LoVo (cell line): ENCODE data around the gene CACNA2D3.

Experiments
- DNase-seq: peaks from one replicate; pipeline ENCODE4 v3.0.0-alpha.2; 2016; ENCODE audit warnings: low spot score

Gene CACNA2D3

DNA sequence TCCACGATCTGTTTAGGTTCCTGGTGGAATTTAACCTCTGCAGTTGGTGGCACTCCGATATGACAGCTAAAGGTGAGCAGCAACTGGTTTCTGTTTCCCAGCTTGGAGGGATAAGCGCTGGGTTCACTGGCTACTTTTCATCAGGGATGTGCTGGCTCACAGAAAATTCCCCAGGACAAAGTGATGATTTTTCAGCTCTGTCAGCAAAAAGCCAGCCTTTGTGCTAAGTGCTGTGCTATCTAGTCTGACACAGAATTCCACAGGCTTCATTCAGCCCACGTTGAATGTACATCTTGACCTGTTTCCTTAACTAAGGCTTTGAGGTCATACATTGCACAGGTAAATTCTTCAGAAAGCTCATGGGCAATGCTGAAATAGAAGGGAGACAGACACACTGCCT lies 887.0 kb downstream of the CACNA2D3 start:
- no peak for DNase-seq

DNA sequence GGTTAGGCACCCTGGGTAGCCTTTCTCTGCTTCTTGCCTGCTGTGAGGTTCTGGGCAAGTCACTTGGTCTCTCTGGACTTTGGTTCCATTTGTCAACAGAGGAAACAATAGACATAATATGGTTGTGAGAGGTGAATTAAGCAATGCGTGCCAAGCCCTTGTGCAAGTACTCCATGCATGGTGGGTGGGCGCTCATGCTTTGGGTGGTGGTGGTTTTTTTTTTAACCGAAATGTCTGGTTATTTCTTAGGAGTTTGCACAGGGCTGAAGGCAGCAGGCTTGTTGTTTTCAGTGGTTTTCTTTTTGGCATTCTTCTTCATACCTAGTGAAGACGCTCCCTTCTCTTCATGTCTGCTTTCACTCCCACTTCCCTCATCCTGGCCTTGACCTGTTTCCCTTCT lies 889.7 kb downstream of the CACNA2D3 start:
- no peak for DNase-seq

DNA sequence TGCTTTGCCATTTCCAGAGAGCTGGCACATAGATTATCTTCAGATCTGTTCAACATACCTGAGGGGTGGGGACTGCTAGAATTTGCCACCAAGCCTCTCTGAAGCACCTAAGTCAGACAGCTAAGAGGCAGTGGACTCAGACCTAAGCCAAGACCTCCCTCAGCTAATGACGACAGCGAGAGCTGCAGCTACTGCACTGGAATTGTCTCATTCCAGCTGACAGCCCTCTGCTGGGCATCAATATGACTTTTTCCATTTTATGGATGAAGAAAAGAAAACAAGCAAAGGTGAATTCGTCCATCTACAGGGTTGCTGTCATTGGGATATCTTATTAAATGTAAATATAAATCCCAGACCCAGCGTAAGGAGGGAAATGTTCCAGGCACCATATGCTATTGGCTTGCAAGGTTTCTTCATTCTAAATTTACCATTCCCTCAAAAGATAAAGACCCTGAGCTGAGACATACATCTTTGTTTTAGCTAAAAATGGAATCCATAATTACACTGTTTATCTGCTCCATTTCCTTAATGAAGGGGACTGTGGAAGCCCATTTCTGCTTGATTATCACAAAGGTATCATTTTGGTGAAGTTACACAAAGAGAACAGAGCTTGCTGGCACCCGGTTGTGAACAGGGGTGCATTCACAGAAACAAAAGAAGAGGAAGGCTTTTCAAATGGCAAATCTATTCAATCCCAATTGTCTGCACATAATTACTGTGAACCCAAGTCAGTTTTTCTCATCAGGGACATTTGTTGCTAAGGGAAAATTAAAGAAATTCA lies 891.0 kb downstream of the CACNA2D3 start:
- no peak for DNase-seq

DNA sequence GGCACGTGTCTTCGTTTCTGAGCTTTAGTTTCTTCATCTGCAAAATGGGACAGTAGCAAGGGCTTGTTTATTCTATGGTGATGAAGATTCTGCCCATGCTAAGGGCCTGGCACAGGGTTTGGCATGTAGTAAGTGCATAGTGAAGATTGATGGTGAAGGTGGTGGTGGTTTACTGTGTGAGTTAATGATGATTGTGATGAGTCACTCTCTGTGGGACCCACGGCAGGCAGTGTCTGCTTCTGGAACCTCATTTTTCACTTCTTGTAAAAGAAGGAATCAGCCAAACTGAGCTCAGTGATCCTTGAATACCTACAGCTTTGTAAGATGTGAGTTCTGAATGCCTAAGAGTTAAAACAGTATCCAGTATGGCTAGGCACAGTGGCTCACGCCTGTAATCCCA lies 891.7 kb downstream of the CACNA2D3 start:
- no peak for DNase-seq

GRCh38 chr3:55014906-55015305 lies 892.6 kb downstream of the CACNA2D3 start:
- no peak for DNase-seq

GRCh38 chr3:55017876-55018275 lies 895.5 kb downstream of the CACNA2D3 start:
- no peak for DNase-seq

DNA sequence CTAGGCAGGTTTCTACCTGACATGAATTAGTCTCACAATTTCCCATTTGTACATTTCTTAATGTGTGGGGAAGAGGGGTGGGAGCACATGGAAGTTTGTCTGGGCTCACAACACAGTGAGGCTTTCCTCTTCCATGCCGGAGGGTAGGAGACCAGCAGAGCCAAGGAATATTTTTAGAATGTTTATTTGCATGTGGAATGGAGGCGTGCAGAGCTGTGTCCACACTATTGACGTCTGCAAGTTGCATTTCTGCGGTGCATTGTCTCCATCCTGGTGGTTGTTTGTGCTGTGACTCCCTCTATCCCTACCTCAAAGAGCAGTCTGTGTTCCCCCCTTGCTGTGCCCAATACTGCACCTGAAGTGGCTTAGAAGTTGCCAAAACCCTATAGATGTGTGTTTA lies 908.6 kb downstream of the CACNA2D3 start:
- no peak for DNase-seq

DNA sequence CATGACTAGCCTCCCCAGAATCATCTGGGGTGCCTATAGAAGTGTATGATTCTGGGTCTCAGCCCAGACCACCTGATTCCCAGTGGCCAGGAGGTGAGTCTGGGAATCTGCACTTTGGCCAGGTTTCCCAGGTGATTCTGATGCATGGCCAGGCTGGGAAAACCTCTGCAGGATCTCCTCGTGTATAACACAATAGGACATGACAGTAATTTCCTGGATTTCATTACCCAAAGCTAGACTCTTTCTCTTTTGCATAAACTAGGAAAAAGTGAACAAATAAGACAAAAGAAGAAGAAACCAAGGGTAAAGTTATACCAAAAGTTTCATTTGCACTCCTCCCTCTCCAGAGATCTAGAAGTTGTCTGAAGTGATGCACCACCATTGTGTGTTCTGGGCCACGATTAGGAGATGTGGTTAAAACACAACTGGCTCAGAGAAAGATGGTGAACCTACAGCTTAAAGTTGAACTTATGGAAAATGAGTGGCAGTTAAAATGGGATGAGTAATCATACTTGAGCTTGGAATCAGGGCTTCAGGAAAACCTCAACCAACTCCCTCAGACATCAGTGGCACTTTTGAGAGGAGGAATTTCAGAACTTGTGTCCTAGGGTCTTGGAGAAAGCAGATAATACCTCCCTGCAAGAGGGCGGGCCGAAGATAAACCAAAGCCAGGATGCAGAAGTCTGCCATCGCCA lies 914.7 kb downstream of the CACNA2D3 start:
- DNase-seq: no peak

GRCh38 chr3:55042591-55042990 lies 920.2 kb downstream of the CACNA2D3 start:
- no peak for DNase-seq

- DNase-seq: no peak
Measured at GRCh38 chr3:55044486-55044885, 922.1 kb downstream of the CACNA2D3 start.

GRCh38 chr3:55059027-55059629 lies 936.8 kb downstream of the CACNA2D3 start:
- DNase-seq: no peak

GRCh38 chr3:55060896-55061719 lies 938.8 kb downstream of the CACNA2D3 start:
- no peak for DNase-seq

DNA sequence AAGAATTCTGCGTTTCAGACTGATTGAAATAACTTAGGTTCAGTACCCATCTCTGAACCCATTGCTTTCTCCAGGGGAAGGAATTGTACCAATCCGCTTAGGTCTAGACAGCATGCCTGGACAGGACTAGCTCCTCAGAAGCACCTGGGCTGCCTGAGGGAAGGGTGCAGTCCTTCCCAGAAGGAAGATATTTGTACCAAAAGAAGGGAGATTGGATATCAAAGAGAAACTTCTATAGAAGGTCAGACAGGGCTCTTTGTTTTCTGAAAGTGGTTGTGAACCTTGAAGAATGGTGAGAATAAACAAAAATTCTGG lies 939.3 kb downstream of the CACNA2D3 start:
- no peak for DNase-seq

DNA sequence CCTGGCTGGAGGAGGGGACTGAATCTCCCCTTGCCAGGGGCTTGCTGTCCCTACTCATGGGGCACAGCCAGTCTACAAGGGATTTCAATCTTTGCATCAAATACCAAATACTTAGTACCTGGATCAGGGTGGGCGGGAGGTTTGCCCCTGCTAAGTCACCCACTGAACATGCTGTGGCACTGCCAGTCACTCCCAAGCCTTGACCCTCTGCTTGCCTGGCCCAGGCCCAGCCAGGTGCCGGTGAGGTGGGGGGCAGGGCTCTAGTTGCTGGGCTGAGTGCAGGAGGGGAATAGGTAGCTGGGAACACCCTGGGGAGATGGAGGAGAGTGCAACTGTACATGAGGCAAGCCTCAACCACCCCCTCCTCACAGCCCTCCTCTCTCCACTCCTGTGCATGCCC lies 941.8 kb downstream of the CACNA2D3 start:
- no peak for DNase-seq

GRCh38 chr3:55065331-55065730 lies 943.0 kb downstream of the CACNA2D3 start:
- DNase-seq: no peak

DNA sequence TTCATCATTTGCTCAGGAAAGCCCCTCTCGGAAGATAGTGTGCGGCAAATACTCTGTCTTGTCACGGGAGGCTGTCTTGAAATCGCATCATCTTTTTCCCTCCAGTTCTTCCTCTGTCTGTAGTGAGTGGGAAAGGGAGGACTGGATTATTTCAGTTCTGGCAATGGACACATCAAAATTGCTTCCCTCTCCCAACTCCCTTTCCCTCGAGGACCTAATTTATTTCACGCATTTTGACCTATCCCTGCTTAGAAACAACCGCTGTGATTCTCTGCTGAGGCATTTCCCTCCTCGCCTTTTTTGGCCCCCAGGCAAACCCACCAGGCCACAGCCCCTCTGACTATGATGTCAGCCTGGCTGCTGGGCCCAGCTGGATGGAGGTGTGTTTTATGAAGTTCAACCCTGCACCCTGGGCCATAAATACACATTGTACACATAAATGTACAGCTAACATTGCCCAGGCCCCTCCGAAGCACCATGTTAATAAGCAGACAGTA lies 944.2 kb downstream of the CACNA2D3 start:
- no peak for DNase-seq

DNA sequence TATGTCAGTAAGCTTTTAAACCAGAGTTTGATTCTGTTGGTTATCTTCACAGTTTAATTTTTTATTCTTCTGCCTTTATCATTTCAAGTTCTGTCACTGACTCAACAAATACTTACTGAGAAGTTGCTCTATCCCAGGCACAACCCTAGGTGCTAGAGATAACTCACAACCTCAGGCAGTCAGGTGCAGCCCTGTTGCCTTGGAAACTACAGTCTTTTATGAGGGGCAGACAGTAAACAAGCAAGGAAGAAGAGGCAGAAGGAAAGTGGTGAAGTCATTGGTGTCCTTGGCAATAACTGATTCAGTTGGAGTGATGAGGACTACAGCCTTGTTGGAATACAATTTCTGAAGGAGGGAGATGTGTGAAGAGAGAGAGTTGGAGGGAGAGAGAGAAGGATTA lies 947.6 kb downstream of the CACNA2D3 start:
- DNase-seq: no peak

DNA sequence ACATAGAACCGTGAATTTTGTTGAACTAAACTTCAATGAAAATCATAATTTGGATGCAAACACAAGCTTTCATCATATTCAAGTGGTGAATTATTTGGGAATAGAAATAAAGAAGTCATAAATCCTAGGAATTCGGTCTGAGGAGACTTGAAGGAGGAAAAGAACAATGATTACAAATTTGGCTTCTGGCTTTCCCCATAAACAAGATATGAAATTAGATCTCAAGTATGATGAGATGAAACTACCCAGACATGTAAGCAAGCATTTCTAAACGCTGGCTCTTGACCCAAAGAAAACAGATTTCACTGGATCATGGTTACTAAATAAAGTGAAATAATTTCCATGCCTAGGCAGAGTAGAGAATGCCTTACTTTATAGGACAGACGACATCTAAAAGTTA lies 952.4 kb downstream of the CACNA2D3 start:
- DNase-seq: no peak

GRCh38 chr3:55075846-55076245 lies 953.5 kb downstream of the CACNA2D3 start:
- DNase-seq: no peak

GRCh38 chr3:55077726-55078125 lies 955.4 kb downstream of the CACNA2D3 start:
- DNase-seq: no peak

GRCh38 chr3:55078876-55079275 lies 956.5 kb downstream of the CACNA2D3 start:
- no peak for DNase-seq

GRCh38 chr3:55085231-55085630 lies 962.9 kb downstream of the CACNA2D3 start:
- no peak for DNase-seq
